Parathyroid adenoma (tissue), 2 donors: Measurements from ENCODE around the gene MEGF10.

Experiments
- H2AFZ ChIP-seq: fragments of 300-600 bp; sonication (generic); one replicate; pipeline ENCODE4 v1.7.0; 2017; ENCODE audit warnings: antibody characterized with exemption, mild to moderate bottlenecking
- H3K27ac ChIP-seq: fragments of 300-600 bp; sonication (generic); one replicate; pipeline ENCODE4 v1.7.0; 2017
- H3K27me3 ChIP-seq: fragments of 300-600 bp; sonication (generic); one replicate; pipeline ENCODE4 v1.7.0; 2017; ENCODE audit warnings: low read length; ENCODE audit not compliant: control insufficient read depth, insufficient read depth
- H3K36me3 ChIP-seq: fragments of 300-600 bp; sonication (generic); one replicate; pipeline ENCODE4 v1.7.0; 2017; ENCODE audit warnings: low read length; ENCODE audit not compliant: control insufficient read depth, insufficient read depth
- H3K4me1 ChIP-seq: fragments of 300-600 bp; sonication (generic); one replicate; pipeline ENCODE4 v1.7.0; 2017; ENCODE audit warnings: control low read depth
- H3K4me2 ChIP-seq: fragments of 300-600 bp; sonication (generic); one replicate; pipeline ENCODE4 v1.7.0; 2017; ENCODE audit warnings: low read length
- H3K4me3 ChIP-seq: fragments of 300-600 bp; sonication (generic); one replicate; pipeline ENCODE4 v1.7.0; 2017; ENCODE audit warnings: low read depth, low read length
- H3K79me2 ChIP-seq: fragments of 300-600 bp; sonication (generic); one replicate; pipeline ENCODE4 v1.7.0; 2017; ENCODE audit warnings: control low read depth
- H3K9ac ChIP-seq: fragments of 300-600 bp; sonication (generic); one replicate; pipeline ENCODE4 v1.7.0; 2017; ENCODE audit warnings: mild to moderate bottlenecking
- H3K9me3 ChIP-seq: fragments of 300-600 bp; sonication (generic); one replicate; pipeline ENCODE4 v1.7.0; 2017; ENCODE audit warnings: low read length; ENCODE audit not compliant: control insufficient read depth
- CTCF ChIP-seq: fragments of 300-600 bp; sonication (generic); IDR thresholded peaks from one replicate; pipeline ENCODE4 v1.7.0; 2017; ENCODE audit warnings: antibody characterized with exemption, mild to moderate bottlenecking
- donor health status: primary hyperparathyroidism.

MEGF10 gene

GRCh38 chr5:127409246-127409917 lies 118.8 kb downstream of the MEGF10 start:
- Histone ChIP-seq H3K27me3 (no peaks in the 10 kb centered on the region), H3K4me1 (no peaks in the 10 kb centered on the region), H3K36me3 (no peaks in the 10 kb centered on the region), H3K4me3 (no peak overlapping the region), H2AFZ (peak overlapping the region; percentile 31), H3K9me3 (no peaks in the 10 kb centered on the region), H3K4me2 (no peak overlapping the region), H3K27ac (no peak overlapping the region), H3K9ac (no peak overlapping the region), H3K79me2 (no peaks in the 10 kb centered on the region)
- TF ChIP-seq CTCF: no peak

- Histone ChIP-seq H3K9me3 (no peaks in the 10 kb centered on the region), H3K4me2 (no peak overlapping the region), H3K27ac (no peak overlapping the region), H3K27me3 (no peaks in the 10 kb centered on the region), H3K36me3 (no peaks in the 10 kb centered on the region), H3K9ac (no peak overlapping the region), H3K79me2 (no peaks in the 10 kb centered on the region), H2AFZ (no peak overlapping the region), H3K4me1 (no peaks in the 10 kb centered on the region), H3K4me3 (no peak overlapping the region)
- TF ChIP-seq CTCF: no peak
These were observed 119.5 kb downstream of the MEGF10 start for GRCh38 chr5:127409921-127410675.

DNA sequence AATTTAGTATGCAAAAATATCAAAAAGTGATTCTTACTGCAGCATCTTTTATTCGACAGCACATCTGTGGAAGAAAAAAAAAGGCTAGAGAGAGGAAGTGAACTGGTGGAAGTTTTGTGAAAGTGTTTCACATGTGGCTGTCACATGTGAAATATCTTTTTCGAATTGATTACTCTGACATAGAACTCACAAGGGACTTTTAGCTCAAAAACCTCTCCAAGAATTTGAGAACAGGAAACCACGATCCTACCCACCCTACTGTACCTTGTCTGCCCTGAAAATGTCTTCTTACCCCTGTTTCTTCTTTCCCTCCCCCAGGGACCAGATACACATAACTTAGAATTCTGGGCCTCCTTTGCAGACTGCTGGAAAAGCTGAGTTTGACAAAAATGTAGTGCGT lies 120.4 kb downstream of the MEGF10 start:
- H3K27me3 ChIP-seq: no peaks in the 10 kb centered on the region
- H3K9ac ChIP-seq: no peak overlapping the region
- H3K27ac ChIP-seq: no peak overlapping the region
- no peak overlapping the region for H3K4me3 ChIP-seq
- H3K4me2 ChIP-seq: no peak overlapping the region
- no peak overlapping the region for H2AFZ ChIP-seq
- TF ChIP-seq CTCF: no peak
- H3K9me3 ChIP-seq: no peaks in the 10 kb centered on the region
- H3K4me1 ChIP-seq: no peaks in the 10 kb centered on the region
- no peaks in the 10 kb centered on the region for H3K79me2 ChIP-seq
- H3K36me3 ChIP-seq: no peaks in the 10 kb centered on the region

GRCh38 chr5:127411381-127411780 lies 120.8 kb downstream of the MEGF10 start:
- no peaks in the 10 kb centered on the region for H3K4me1 ChIP-seq
- no peak overlapping the region for H3K27ac ChIP-seq
- no peaks in the 10 kb centered on the region for H3K9me3 ChIP-seq
- H2AFZ ChIP-seq: no peak overlapping the region
- no peaks in the 10 kb centered on the region for H3K27me3 ChIP-seq
- H3K9ac ChIP-seq: no peak overlapping the region
- no peak for TF ChIP-seq CTCF
- H3K4me3 ChIP-seq: no peak overlapping the region
- H3K79me2 ChIP-seq: no peaks in the 10 kb centered on the region
- no peaks in the 10 kb centered on the region for H3K36me3 ChIP-seq
- no peak overlapping the region for H3K4me2 ChIP-seq
